Panc1 (cell line): ENCODE results near the gene H6PD. TPM values are rescaled to one million over a fixed set of nuclear protein-coding genes. Genes with fewer than 3 reads are reported as not detected.

Source experiments
- ATAC-seq: fragments of 200-7000 bp; cut with Tn5 transposase; 2 replicates; pipeline ENCODE4 v1.9.1; 2020; ENCODE audit warnings: mild to moderate bottlenecking, moderate library complexity
- BruUV-seq: library from RNA; stranded (reverse); fragments of 400-500 nt; replicated peaks from 2 replicates; lab custom pipeline; 2021; lab: Mats Ljungman, UMichigan
- CTCF ChIA-PET: fragments of 300-600 bp; sonication (Branson Sonifier 250); formaldehyde crosslinking; loops from one replicate; lab custom pipeline; 2022; ENCODE audit warnings: antibody characterized with exemption; lab: Charles Lee
- POLR2A ChIA-PET: fragments of 300-600 bp; sonication (Branson Sonifier 250); formaldehyde crosslinking; loops from one replicate; lab custom pipeline; 2022; ENCODE audit warnings: antibody characterized with exemption; lab: Charles Lee
- DNase-seq: peaks from one replicate; pipeline ENCODE4 v3.0.0-alpha.2; 2010; ENCODE audit warnings: low read depth, low spot score
- H3K27ac ChIP-seq: 2 replicates; pipeline ENCODE4 v1.5.1; 2011; ENCODE audit warnings: mild to moderate bottlenecking, low read length, inconsistent platforms
- H3K27me3 ChIP-seq: fragments of 200-500 bp; sonication (Bioruptor generic); 2 replicates; pipeline ENCODE4 v1.6.0; 2014; ENCODE audit warnings: low read length, inconsistent platforms; ENCODE audit not compliant: control insufficient read depth, insufficient read depth
- H3K36me3 ChIP-seq: fragments of 200-500 bp; sonication (Bioruptor generic); 2 replicates; pipeline ENCODE4 v1.5.1; 2014; ENCODE audit warnings: inconsistent platforms, mild to moderate bottlenecking, low read length, moderate library complexity; ENCODE audit not compliant: control insufficient read depth, insufficient read depth
- H3K4me1 ChIP-seq: 2 replicates; pipeline ENCODE4 v1.5.1; 2011; ENCODE audit warnings: inconsistent platforms, mild to moderate bottlenecking, low read length, moderate library complexity; ENCODE audit not compliant: control insufficient read depth, insufficient read depth
- H3K4me3 ChIP-seq, 2 experiments: 2 replicates each; pipeline ENCODE4 v1.5.1; 2011 to 2012; ENCODE audit warnings: low read depth in 2 of 2, low read length in 2 of 2, mild to moderate bottlenecking in 2 of 2, inconsistent platforms in 1 of 2, moderate library complexity in 1 of 2
- H3K9me3 ChIP-seq: fragments of 200-500 bp; sonication (Bioruptor generic); 2 replicates; pipeline ENCODE4 v1.5.1; 2014; ENCODE audit warnings: low read depth, mild to moderate bottlenecking, inconsistent platforms, low read length, moderate library complexity; ENCODE audit not compliant: control insufficient read depth, insufficient read depth
- POLR2AphosphoS5 ChIP-seq: IDR thresholded peaks from 2 replicates; pipeline ENCODE4 v1.6.1; 2012; ENCODE audit warnings: mild to moderate bottlenecking, low read depth, low read length, moderate library complexity
- REST ChIP-seq, 2 experiments: IDR thresholded peaks; 2 replicates each; pipeline ENCODE4 v1.6.1; 2011 to 2012; ENCODE audit warnings: low read depth in 2 of 2, control low read depth in 1 of 2, low read length in 1 of 2, mild to moderate bottlenecking in 1 of 2, moderate library complexity in 1 of 2; ENCODE audit not compliant: insufficient read depth in 1 of 2
- SIN3A ChIP-seq: IDR thresholded peaks from 2 replicates; pipeline ENCODE4 v1.6.1; 2012; ENCODE audit warnings: low read depth, mild to moderate bottlenecking, low read length, moderate library complexity, borderline replicate concordance; ENCODE audit not compliant: insufficient read depth
- TCF7L2 ChIP-seq: IDR thresholded peaks from 2 replicates; pipeline ENCODE4 v1.6.1; 2011; ENCODE audit warnings: mild to moderate bottlenecking, low read depth, low read length, inconsistent platforms
- in situ Hi-C: cut with HindIII; loops from 2 replicates; pipeline ENCODE4 v1.10.0; 2016; ENCODE audit warnings: low sequenced_read_pairs, low pct_unique_long_range_greater_than_20kb
- intact Hi-C: fragments of 100-400 bp; cut with micrococcal nuclease; formaldehyde crosslinking; loops from one replicate; pipeline ENCODE4 v1.10.0; 2022; ENCODE audit not compliant: unreplicated experiment
- total RNA-seq: library from RNA; stranded (reverse); gene quantifications from one replicate; pipeline ENCODE4 v1.2.1, GENCODE V29; 2021; ENCODE audit not compliant: unreplicated experiment
- TF ChIP-seq, protein P1 (sequence below): fragments of 450-650 bp; IDR thresholded peaks from 2 replicates; pipeline ENCODE4 v1.5.1; 2017; ENCODE audit warnings: mild to moderate bottlenecking

H6PD gene
- total RNA-seq, 1 experiment from 2014 or later = 23.5 TPM

DNA sequence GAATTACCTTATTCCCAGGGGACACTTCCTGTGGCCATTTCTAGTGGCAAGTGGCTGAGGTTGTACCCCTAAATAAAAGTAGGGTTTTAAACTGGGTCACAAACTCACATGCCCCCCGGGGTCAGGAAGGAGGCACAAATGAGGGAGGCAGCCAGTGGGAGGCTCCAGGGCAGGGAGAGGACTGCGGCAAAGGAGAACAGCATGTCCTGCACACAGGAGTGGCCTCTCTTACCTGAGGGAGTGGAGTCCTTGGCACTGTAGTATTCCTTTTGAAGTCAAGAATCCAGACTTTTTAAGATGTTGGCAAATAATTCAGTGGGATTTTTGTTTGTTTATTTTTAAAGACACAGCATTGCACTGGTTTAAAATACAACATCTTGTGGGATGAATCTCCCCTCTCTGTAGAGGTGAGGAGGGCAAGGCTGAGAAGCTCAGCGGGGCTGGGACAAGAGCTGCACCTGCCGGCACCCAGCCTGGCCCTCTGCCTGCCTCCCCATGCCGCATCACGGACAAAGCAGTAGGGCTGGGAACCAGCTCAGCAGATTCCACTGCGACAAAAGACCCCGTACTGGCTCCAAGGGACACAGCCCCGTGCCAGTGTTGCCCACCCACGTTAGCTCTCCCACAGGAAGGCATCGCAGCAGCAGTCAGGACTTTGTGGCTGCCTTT, 80.3 kb downstream of the H6PD start:
- Histone ChIP-seq H3K9me3 (no peaks in the 10 kb centered on the region), H3K36me3 (no peaks in the 10 kb centered on the region), H3K27ac (peak overlapping the region; percentile 81), H3K27me3 (no peaks in the 10 kb centered on the region), H3K4me3 (no peak overlapping the region), H3K4me1 (peaks cover 88% of the 10 kb centered on the region)
- ChIA-PET CTCF (no interaction called here), POLR2A (interaction anchor here (0.7 to 0.9 kb wide), 2 partner anchors 54 to 98 kb away, joined by 4 read pairs; no protein-coding TSS in a partner anchor)
- DNase-seq = no peak
- TF ChIP-seq TCF7L2 = 0 out of 2 replicates have a peak, but pooled peaks have one; percentile 23
- TF ChIP-seq, protein P1, sequence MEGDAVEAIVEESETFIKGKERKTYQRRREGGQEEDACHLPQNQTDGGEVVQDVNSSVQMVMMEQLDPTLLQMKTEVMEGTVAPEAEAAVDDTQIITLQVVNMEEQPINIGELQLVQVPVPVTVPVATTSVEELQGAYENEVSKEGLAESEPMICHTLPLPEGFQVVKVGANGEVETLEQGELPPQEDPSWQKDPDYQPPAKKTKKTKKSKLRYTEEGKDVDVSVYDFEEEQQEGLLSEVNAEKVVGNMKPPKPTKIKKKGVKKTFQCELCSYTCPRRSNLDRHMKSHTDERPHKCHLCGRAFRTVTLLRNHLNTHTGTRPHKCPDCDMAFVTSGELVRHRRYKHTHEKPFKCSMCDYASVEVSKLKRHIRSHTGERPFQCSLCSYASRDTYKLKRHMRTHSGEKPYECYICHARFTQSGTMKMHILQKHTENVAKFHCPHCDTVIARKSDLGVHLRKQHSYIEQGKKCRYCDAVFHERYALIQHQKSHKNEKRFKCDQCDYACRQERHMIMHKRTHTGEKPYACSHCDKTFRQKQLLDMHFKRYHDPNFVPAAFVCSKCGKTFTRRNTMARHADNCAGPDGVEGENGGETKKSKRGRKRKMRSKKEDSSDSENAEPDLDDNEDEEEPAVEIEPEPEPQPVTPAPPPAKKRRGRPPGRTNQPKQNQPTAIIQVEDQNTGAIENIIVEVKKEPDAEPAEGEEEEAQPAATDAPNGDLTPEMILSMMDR = no peak
- no peak for TF ChIP-seq SIN3A
- BruUV-seq = no TSS peak
- intact Hi-C loops = no loop called here
- ATAC-seq = no peak
- in situ Hi-C loops = no loop called here

DNA sequence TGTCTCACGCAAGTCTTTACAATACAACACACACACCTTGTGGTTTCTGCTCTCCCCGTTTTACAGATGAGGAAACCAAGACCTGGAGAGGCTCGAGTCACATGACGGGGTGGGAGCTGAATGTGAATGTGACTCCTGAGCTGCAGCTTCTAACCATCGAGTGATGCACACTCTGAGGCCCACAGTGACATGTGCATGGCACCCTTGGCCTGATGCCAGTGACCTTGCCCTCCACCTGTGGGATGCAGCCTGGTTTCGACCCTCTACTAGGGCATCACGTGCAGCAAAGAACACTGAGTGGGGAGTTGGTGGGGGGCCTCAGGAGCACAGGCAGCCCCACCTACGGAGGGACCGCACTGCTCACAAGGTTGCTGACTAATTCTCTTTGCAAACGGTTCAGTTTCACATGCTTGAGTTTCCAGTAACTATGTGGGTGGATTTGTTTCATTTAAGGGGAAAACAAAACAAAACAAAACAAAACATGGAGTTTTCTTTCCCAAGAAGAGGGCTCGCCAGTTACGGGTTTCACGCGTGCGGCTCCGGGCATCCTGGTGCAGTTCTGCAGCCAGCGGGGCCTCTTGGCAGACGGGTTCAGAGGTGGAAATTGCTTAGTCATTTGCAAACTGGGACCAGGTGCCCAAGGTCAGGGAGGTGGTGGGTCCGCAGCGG, 81.0 kb downstream of the H6PD start:
- H3K4me3 ChIP-seq = no peak overlapping the region
- BruUV-seq = no TSS peak
- peak overlapping the region; percentile 81 for H3K27ac ChIP-seq
- CTCF ChIA-PET = no interaction called here
- peaks cover 95% of the 10 kb centered on the region for H3K4me1 ChIP-seq
- intact Hi-C loops (no loop called here), in situ Hi-C loops (no loop called here)
- no peaks in the 10 kb centered on the region for H3K36me3 ChIP-seq
- ATAC-seq (peak; percentile 18), DNase-seq (no peak)
- POLR2A ChIA-PET = no interaction called here
- no peak for TF ChIP-seq REST (IDR thresholded peaks at IDR 0.05; ENCODE audit: insufficient read depth in 1 of 2, low read depth in 2 of 2, low read length in 1 of 2)
- TF ChIP-seq TCF7L2 = no peak
- TF ChIP-seq, protein P1 = no peak
- no peak for TF ChIP-seq SIN3A
- no peak for TF ChIP-seq POLR2AphosphoS5
- H3K27me3 ChIP-seq = no peaks in the 10 kb centered on the region
- H3K9me3 ChIP-seq = no peaks in the 10 kb centered on the region
